GM20000 (cell line): ENCODE results near the gene DEFB121.
"Not testable (repeated sequence)": the region's sequence is repeated elsewhere in the genome, so short reads cannot be mapped to it uniquely, and the experiment has no call there.

Experiments
- DNase-seq: peaks from one replicate; pipeline ENCODE4 v3.0.0; 2012; ENCODE audit warnings: low spot score
- CTCF ChIP-seq: IDR thresholded peaks from 2 replicates; pipeline ENCODE4 v1.5.1; 2012; ENCODE audit warnings: mild to moderate bottlenecking, control low read depth; ENCODE audit errors: extremely low read depth, missing control alignments

The DEFB121 gene, protein sequence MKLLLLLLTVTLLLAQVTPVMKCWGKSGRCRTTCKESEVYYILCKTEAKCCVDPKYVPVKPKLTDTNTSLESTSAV

GRCh38 chr20:31406115-31406514, at the start of gene DEFB121:
Gene DEFB121 (minus strand): TSS chr20:31406215. CDS start chr20:31406152, 63 bp downstream.
- DNase-seq = no peak
- no peak for TF ChIP-seq CTCF

- no peak for DNase-seq
- TF ChIP-seq CTCF = no peak
Observed at GRCh38 chr20:31454361-31454760, 48.3 kb upstream of the DEFB121 start.

DNA sequence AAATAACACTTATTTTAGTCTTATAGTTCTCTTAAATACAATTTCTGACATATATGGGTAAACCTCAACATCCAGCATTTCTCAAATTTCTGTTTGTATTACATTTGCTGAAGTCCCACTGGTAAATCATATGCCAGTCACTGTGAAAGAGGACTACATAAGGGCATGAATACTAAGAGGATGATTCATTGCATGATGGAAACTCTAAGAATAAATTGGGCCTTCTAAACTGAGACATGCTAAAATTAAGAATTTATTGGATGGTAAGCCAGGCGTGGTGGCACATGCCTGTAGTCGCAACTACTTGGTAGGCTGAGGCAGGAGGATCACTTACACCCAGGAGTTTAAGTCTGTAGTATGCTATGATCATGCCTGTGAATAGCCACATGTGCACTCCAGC, 46.6 kb upstream of the DEFB121 start:
- TF ChIP-seq CTCF = no peak
- no peak for DNase-seq

DNA sequence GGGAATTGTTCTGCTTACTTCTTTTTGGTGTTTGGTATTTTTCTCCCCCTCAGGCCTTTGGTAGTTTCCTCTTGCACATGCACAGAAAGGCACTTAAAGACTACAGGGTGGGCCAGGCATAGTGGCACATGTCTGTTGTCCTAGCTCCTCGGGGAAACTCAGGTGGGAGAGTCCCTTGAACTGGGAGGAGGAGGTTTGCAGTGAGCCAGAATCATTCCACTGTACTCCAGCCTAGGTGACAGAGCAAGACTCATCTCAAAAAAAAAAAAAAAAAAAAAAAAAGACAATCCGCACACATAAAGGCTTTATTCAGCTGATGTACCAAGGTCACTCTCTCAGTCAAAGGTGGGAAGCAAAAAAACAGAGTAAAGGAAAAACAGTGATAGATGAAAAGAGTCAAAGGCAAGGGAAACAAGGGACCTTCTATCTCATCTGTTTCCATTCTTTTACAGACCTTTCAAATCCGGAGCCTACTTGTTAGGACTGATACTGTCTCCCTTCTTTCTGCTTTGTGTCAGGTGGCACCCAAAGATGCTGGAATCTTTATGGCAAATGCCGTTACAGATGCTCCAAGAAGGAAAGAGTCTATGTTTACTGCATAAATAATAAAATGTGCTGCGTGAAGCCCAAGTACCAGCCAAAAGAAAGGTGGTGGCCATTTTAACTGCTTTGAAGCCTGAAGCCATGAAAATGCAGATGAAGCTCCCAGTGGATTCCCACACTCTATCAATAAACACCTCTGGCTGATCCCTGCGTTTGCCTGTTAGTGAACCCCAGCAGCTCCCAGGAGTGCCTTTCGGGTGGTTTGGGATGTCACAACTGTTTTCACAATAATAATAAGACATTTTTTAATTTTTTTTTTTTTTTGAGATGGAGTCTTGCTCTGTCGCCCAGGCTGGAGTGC, 43.7 kb upstream of the DEFB121 start:
- no peak for DNase-seq
- no peak for TF ChIP-seq CTCF

DNA sequence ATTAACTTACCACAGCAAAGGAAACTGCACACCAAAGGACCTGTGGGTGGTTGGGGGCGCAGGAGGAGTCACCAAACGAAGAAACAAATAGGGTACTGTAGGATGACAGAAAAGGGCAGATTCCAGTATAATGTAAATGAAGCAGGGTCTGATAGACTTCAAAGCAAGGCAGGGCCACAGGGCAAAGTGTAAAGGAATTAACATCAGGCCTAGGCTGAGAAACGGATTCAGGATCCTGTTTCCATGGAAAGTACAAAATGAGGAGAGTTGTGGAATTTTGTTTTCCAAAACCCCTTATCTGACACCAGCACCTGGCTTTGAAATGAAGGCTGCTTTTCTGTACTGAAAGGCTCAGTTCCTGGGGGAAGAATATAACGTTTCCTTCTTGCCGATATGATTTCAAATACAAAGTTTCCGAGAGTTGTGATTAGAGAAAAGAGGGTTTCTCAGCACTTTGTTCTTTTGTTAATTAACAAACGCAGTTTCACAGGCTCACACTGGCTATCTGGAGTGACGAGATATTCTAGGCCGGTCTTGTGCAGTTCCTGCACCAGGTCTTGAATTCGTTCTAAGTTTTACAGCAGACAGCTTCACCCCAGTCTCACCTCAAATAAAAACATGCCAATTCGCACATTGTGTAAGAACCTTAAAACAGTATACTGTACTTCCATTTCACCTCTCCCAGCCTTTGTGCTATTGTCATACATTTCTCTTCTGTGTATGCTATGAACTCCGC, 40.2 kb upstream of the DEFB121 start:
- DNase-seq = no peak
- TF ChIP-seq CTCF = no peak

DNA sequence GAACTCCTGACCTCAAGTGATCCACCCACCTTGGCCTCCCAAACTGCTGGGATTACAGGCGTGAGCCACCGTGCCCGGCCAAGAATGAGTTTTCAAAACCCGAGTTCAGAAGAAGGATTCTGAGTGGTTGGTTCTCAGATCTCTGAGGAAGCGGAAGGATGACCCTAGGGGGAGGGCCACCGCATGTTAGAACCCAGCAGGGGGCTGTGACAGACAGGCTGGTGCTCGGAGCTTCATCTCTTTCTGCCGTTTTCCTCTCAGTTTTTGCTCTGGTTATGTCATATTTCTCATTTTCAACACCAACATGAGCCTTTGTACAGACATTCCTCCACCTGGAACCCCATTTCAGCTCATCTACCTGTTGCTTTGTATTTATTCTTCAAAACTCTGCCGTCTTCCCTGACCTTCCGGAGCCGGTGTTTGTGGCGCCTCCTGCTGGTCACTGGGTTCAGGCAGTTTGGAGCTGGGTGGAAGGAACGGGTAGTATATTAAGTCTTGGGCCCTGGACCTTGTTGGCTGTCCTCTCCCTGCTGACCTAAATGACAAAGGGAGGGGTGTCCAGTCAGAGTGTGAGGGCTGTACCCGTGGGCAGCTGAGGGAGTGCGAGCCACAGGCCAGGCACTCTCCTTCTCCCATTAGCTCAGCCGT, 34.1 kb upstream of the DEFB121 start, which contains the start of gene DEFB123:
DEFB123 (plus strand) TSS at position 621 of the 648 bp plus-strand sequence. CDS start 67 bp downstream, outside the sequence.
- TF ChIP-seq CTCF = no peak
- no peak for DNase-seq

DNA sequence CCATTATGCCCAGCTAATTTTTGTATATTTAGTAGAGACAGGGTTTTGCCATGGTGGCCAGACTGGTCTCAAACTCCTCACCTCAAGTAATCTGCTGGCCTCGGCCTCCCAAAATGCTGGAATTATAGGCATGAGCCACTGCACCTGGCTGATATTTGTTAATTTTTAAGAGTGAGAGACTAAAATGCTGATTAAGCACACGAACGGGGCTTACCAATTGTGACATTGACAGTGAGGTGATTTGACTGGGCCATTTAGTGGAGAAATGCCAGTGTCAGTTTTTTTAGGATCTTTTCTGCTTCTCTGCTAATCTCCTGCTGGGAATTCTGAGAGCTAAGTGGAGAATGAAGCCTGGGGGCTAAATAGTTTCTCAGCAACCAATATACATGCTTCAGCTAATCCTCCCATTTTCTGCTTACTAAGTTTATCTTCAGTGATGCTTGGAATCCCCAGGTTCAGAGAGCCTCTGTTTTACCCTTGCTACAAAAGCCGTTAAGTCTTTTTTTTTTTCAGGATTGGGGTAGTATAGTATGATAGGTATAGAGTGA, 24.6 kb upstream of the DEFB121 start:
- TF ChIP-seq CTCF = no peak

DNA sequence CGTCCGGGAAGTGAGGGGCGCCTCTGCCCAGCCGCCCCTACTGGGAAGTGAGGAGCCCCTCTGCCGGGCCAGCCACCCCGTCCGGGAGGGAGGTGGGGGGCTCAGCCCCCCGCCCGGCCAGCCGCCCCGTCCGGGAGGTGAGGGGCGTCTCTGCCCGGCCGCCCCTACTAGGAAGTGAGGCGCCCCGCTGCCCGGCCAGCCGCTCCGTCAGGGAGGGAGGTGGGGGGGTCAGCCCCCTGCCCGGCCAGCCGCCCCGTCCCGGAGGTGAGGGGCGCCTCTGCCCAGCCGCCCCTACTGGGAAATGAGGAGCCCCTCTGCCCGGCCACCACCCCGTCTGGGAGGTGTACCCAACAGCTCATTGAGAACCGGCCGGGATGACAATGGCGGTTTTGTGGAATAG, 21.6 kb upstream of the DEFB121 start:
- not testable (repeated sequence) for DNase-seq

More for the DNA sequence above, 24.6 kb upstream of the DEFB121 start:
- no peak for DNase-seq

GRCh38 chr20:31426891-31427551, 21.0 kb upstream of the DEFB121 start:
- not testable (repeated sequence) for DNase-seq
